DOHH2 (cell line): Measurements from ENCODE around the gene ACP3.

Experiments used
- H3F3A ChIP-seq: fragments of 200-600 bp; sonication (generic), shearing (Covaris generic); 2 replicates; pipeline ENCODE4 v1.6.0; 2016; ENCODE audit warnings: antibody characterized with exemption, mild to moderate bottlenecking; ENCODE audit not compliant: control insufficient read depth, insufficient read depth
- H3K27ac ChIP-seq: fragments of 200-600 bp; sonication (generic); 2 replicates; pipeline ENCODE4 v1.5.1; 2014; ENCODE audit warnings: low read depth, mild to moderate bottlenecking, low read length, moderate library complexity
- H3K27me3 ChIP-seq: fragments of 200-600 bp; sonication (generic); 2 replicates; pipeline ENCODE4 v1.6.1; 2014; ENCODE audit warnings: mild to moderate bottlenecking, low read length, mixed read lengths; ENCODE audit not compliant: control insufficient read depth
- H3K36me3 ChIP-seq: fragments of 200-600 bp; sonication (generic); 2 replicates; pipeline ENCODE4 v1.6.1; 2014; ENCODE audit warnings: mild to moderate bottlenecking, low read length, moderate library complexity, mixed read lengths; ENCODE audit not compliant: control insufficient read depth
- H3K4me1 ChIP-seq: fragments of 200-600 bp; sonication (generic); 2 replicates; pipeline ENCODE4 v1.6.1; 2014; ENCODE audit warnings: mild to moderate bottlenecking, low read length, mixed read lengths; ENCODE audit not compliant: control insufficient read depth
- H3K4me2 ChIP-seq: fragments of 200-600 bp; sonication (generic); 2 replicates; pipeline ENCODE4 v1.6.0; 2014; ENCODE audit warnings: mild to moderate bottlenecking, low read length, moderate library complexity
- H3K4me3 ChIP-seq: fragments of 200-600 bp; sonication (generic); 2 replicates; pipeline ENCODE4 v1.5.1; 2014; ENCODE audit warnings: mild to moderate bottlenecking, low read length, mixed read lengths
- H3K79me2 ChIP-seq: fragments of 200-600 bp; sonication (generic); 2 replicates; pipeline ENCODE4 v1.6.1; 2014; ENCODE audit warnings: mild to moderate bottlenecking, low read length, mixed read lengths; ENCODE audit not compliant: control insufficient read depth
- H3K9me2 ChIP-seq: fragments of 200-600 bp; sonication (generic); replicated peaks from 2 replicates; pipeline ENCODE4 v1.6.1; 2014; ENCODE audit warnings: mild to moderate bottlenecking, low read length, mixed read lengths; ENCODE audit not compliant: control insufficient read depth
- H3K9me3 ChIP-seq: fragments of 200-600 bp; sonication (generic); 2 replicates; pipeline ENCODE4 v1.6.1; 2014; ENCODE audit warnings: antibody characterized with exemption, low read length, mixed read lengths; ENCODE audit not compliant: control insufficient read depth, insufficient read depth
- H4K20me1 ChIP-seq: fragments of 200-600 bp; sonication (generic); 2 replicates; pipeline ENCODE4 v1.6.0; 2014; ENCODE audit warnings: low read depth, mild to moderate bottlenecking, antibody characterized with exemption, low read length, moderate library complexity; ENCODE audit not compliant: control insufficient read depth, insufficient read depth
- EZH2phosphoT487 ChIP-seq: fragments of 200-600 bp; sonication (generic); IDR thresholded peaks from 2 replicates; pipeline ENCODE4 v1.6.1; 2017; ENCODE audit warnings: borderline replicate concordance, mild to moderate bottlenecking, antibody characterized with exemption, low read length, moderate library complexity, mixed read lengths
- TF ChIP-seq, protein P1 (sequence below): fragments of 200-600 bp; sonication (generic); IDR thresholded peaks from one replicate; pipeline ENCODE4 v1.5.1; 2014; ENCODE audit warnings: antibody characterized with exemption, mild to moderate bottlenecking, low read depth, low read length; ENCODE audit not compliant: poor library complexity, severe bottlenecking

The ACP3 gene

DNA sequence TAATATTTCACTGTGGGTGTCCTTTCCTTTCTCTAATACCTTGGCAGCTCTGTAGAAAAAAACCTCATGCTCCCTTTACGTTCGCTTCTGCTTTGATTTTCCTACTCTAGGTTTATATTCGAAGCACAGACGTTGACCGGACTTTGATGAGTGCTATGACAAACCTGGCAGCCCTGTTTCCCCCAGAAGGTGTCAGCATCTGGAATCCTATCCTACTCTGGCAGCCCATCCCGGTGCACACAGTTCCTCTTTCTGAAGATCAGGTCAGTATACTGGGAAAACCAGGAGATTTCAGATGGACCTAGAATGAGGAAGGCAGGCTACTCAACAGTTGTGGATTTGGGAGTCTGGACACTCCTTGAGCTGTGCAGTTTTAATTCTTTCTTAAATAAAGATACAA, 14.9 kb downstream of the ACP3 start:
- Histone ChIP-seq H3K9me2 (no peaks in the 10 kb centered on the region), H3F3A (no peaks in the 10 kb centered on the region), H3K9me3 (no peaks in the 10 kb centered on the region), H3K36me3 (no peaks in the 10 kb centered on the region), H4K20me1 (no peaks in the 10 kb centered on the region), H3K79me2 (no peaks in the 10 kb centered on the region), H3K27ac (no peak overlapping the region), H3K4me2 (no peak overlapping the region), H3K4me3 (no peak overlapping the region), H3K4me1 (no peaks in the 10 kb centered on the region), H3K27me3 (no peaks in the 10 kb centered on the region)
- TF ChIP-seq, protein P1, sequence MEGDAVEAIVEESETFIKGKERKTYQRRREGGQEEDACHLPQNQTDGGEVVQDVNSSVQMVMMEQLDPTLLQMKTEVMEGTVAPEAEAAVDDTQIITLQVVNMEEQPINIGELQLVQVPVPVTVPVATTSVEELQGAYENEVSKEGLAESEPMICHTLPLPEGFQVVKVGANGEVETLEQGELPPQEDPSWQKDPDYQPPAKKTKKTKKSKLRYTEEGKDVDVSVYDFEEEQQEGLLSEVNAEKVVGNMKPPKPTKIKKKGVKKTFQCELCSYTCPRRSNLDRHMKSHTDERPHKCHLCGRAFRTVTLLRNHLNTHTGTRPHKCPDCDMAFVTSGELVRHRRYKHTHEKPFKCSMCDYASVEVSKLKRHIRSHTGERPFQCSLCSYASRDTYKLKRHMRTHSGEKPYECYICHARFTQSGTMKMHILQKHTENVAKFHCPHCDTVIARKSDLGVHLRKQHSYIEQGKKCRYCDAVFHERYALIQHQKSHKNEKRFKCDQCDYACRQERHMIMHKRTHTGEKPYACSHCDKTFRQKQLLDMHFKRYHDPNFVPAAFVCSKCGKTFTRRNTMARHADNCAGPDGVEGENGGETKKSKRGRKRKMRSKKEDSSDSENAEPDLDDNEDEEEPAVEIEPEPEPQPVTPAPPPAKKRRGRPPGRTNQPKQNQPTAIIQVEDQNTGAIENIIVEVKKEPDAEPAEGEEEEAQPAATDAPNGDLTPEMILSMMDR, result no peak

DNA sequence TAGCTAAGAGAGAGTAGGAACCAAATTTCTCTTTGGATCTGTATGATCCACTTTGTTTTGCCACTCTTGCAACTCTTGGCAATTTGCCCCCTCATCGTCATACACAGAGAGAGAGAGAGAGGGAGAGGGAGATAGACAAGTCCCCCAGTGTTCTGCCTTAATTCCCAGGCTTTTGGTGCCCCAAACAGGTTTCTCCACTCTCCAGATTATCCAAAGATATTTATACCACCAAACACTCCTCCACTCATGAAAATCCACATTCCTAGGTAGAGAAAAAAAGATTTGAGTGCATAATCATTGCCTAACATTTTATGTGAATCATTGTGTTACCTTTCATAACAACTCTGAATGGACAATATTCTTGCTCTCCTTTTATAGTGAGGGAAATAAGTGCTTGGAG, 15.3 kb downstream of the ACP3 start:
- H3K4me2 ChIP-seq, result no peak overlapping the region
- no peaks in the 10 kb centered on the region for H3F3A ChIP-seq
- H3K27me3 ChIP-seq, result no peaks in the 10 kb centered on the region
- H4K20me1 ChIP-seq, result no peaks in the 10 kb centered on the region
- no peaks in the 10 kb centered on the region for H3K79me2 ChIP-seq
- no peaks in the 10 kb centered on the region for H3K4me1 ChIP-seq
- H3K9me2 ChIP-seq, result no peaks in the 10 kb centered on the region
- no peak for TF ChIP-seq EZH2phosphoT487
- TF ChIP-seq, protein P1, result no peak
- H3K9me3 ChIP-seq, result no peaks in the 10 kb centered on the region
- H3K27ac ChIP-seq, result no peak overlapping the region
- H3K4me3 ChIP-seq, result no peak overlapping the region
- H3K36me3 ChIP-seq, result no peaks in the 10 kb centered on the region

DNA sequence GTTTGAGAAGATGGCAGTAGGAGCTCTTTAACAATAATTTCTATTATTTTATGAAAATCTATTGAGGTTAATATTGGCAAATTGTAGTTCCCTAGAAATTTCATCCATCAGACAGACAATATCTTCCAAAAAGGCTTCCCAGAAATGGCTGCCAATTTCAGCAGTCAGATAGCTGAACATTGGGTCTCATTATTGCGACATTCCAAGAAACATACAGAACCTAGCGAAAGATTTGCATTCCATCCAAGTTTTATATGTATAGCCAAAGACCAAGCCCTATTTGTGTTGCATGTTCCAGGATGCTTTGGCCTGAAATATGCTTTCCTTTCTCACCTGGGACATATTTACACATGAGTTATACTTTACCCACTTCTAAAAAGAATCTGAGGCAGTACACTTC, 24.5 kb downstream of the ACP3 start:
- H3K9me2 ChIP-seq, result no peaks in the 10 kb centered on the region
- H4K20me1 ChIP-seq, result no peaks in the 10 kb centered on the region
- no peaks in the 10 kb centered on the region for H3K79me2 ChIP-seq
- H3K9me3 ChIP-seq, result no peaks in the 10 kb centered on the region
- no peak overlapping the region for H3K27ac ChIP-seq
- H3K4me2 ChIP-seq, result no peak overlapping the region
- no peak overlapping the region for H3K4me3 ChIP-seq
- no peaks in the 10 kb centered on the region for H3F3A ChIP-seq
- TF ChIP-seq EZH2phosphoT487, result no peak
- TF ChIP-seq, protein P1, result no peak
- H3K27me3 ChIP-seq, result no peaks in the 10 kb centered on the region
- H3K36me3 ChIP-seq, result no peaks in the 10 kb centered on the region
- peaks cover 3% of the 10 kb centered on the region; the same call in 1 of the 2 replicates for H3K4me1 ChIP-seq

DNA sequence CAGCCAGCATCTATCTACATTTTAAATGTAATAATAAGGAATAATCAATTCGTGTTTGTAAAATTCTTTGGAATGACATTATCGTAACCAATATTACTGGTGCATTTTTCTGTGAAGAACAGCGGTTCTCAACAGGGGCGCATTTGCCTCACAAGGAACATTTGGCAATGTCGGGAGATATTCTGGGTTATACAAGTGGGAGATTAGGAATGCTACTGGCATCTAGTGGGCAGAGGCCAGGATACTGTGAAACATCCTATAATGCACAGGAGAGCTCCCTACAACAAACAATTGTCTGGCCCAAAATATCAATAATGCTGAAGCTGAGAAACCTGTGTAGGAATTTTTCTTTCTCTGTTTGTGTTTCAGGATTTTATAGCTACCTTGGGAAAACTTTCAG, 25.0 kb downstream of the ACP3 start:
- Histone ChIP-seq H3K9me2 (no peaks in the 10 kb centered on the region), H3K36me3 (no peaks in the 10 kb centered on the region), H3K4me2 (no peak overlapping the region), H3K79me2 (no peaks in the 10 kb centered on the region), H3K9me3 (no peaks in the 10 kb centered on the region), H3K4me3 (no peak overlapping the region), H3K27ac (no peak overlapping the region), H3K27me3 (no peaks in the 10 kb centered on the region), H3K4me1 (peaks cover 3% of the 10 kb centered on the region; the same call in 1 of the 2 replicates), H3F3A (no peaks in the 10 kb centered on the region), H4K20me1 (no peaks in the 10 kb centered on the region)
- TF ChIP-seq EZH2phosphoT487, result no peak
- TF ChIP-seq, protein P1, result no peak
